HG02610 (cell line): ENCODE measurements around the gene MPP1.

Experiments used
- ATAC-seq: cut with Tn5 transposase; IDR thresholded peaks from one replicate; pipeline ENCODE4 v1.9.1; 2021; ENCODE audit warnings: mild to moderate bottlenecking, moderate library complexity; ENCODE audit not compliant: unreplicated experiment

MPP1 gene

GRCh38 chrX:154733066-154733425 is 72.2 kb downstream of the MPP1 start:
- ATAC-seq, result no peak

- no peak for ATAC-seq
Observed at GRCh38 chrX:154732421-154733065, 72.7 kb downstream of the MPP1 start.

GRCh38 chrX:154731881-154732280 is 73.4 kb downstream of the MPP1 start:
- no peak for ATAC-seq

GRCh38 chrX:154731184-154731583 is 74.1 kb downstream of the MPP1 start:
- no peak for ATAC-seq

GRCh38 chrX:154730253-154730891 is 74.9 kb downstream of the MPP1 start:
- ATAC-seq, result no peak

GRCh38 chrX:154729439-154729838 is 75.8 kb downstream of the MPP1 start:
- ATAC-seq, result no peak
